HEK293 (cell line): Measurements from ENCODE around the gene KIF7.

ENCODE experiments used
- CTCF ChIA-PET: fragments of 350-600 bp; formaldehyde crosslinking; extraction: SDS; loops from one replicate; lab custom pipeline; 2021; ENCODE audit warnings: antibody characterized with exemption; lab: Yijun Ruan, JAX
- POLR2A ChIA-PET: fragments of 300-600 bp; formaldehyde crosslinking; extraction: SDS; loops from one replicate; lab custom pipeline; 2020; ENCODE audit warnings: antibody characterized with exemption, inconsistent platforms; lab: Yijun Ruan, JAX
- H3K27ac ChIP-seq: fragments of 200-500 bp; sonication (Bioruptor generic); 2 replicates; pipeline ENCODE4 v1.5.1; 2014; ENCODE audit warnings: low read depth, low read length, control low read depth, inconsistent platforms; ENCODE audit errors: extremely low read depth
- H3K36me3 ChIP-seq, 2 experiments: fragments of 200-500 bp in 1 of 2; sonication (Bioruptor generic) in 1 of 2; 1 replicate in 1 of 2; 2 replicates in 1 of 2; pipeline ENCODE4 v1.5.1; 2014 to 2017; ENCODE audit warnings: inconsistent platforms in 2 of 2, low read length in 2 of 2; ENCODE audit not compliant: control insufficient read depth in 2 of 2, insufficient read depth in 1 of 2
- H3K4me1 ChIP-seq: fragments of 200-500 bp; sonication (Bioruptor generic); 2 replicates; pipeline ENCODE4 v1.5.1; 2014; ENCODE audit warnings: mild to moderate bottlenecking, low read length, inconsistent platforms; ENCODE audit not compliant: control insufficient read depth, insufficient read depth
- H3K4me3 ChIP-seq: 2 replicates; pipeline ENCODE4 v1.5.1; 2011; ENCODE audit warnings: low read depth, mild to moderate bottlenecking, control low read depth, low read length, moderate library complexity
- H3K9me3 ChIP-seq: fragments of 200-500 bp; sonication (Bioruptor generic); 2 replicates; pipeline ENCODE4 v1.5.1; 2014; ENCODE audit warnings: low read depth, low read length, inconsistent platforms; ENCODE audit not compliant: control insufficient read depth, insufficient read depth
- KLF9 ChIP-seq: fragments of 450-650 bp; formaldehyde crosslinking; IDR thresholded peaks from 2 replicates; pipeline ENCODE4 v1.5.1; 2016; ENCODE audit warnings: missing biosample characterization, missing genetic modification characterization, low read depth
- MEIS1 ChIP-seq: sonication (generic); formaldehyde crosslinking; IDR thresholded peaks from 2 replicates; pipeline ENCODE4 v1.8.1; 2022; ENCODE audit warnings: missing genetic modification reagents, mild to moderate bottlenecking, borderline replicate concordance
- PBX3 ChIP-seq: sonication (generic); formaldehyde crosslinking; IDR thresholded peaks from 2 replicates; pipeline ENCODE4 v1.8.1; 2022; ENCODE audit warnings: mild to moderate bottlenecking, moderate library complexity, missing genetic modification reagents
- SCRT2 ChIP-seq: fragments of 450-650 bp; formaldehyde crosslinking; IDR thresholded peaks from 2 replicates; pipeline ENCODE4 v1.5.1; 2016; ENCODE audit warnings: missing biosample characterization, missing genetic modification characterization
- ZBTB1 ChIP-seq: fragments of 450-650 bp; formaldehyde crosslinking; IDR thresholded peaks from 2 replicates; pipeline ENCODE4 v1.5.1; 2016; ENCODE audit warnings: missing biosample characterization, missing genetic modification characterization
- ZBTB7A ChIP-seq: fragments of 450-650 bp; formaldehyde crosslinking; IDR thresholded peaks from 2 replicates; pipeline ENCODE4 v1.5.1; 2016; ENCODE audit warnings: low read depth, missing biosample characterization, missing genetic modification characterization
- ZFP3 ChIP-seq: fragments of 450-650 bp; formaldehyde crosslinking; IDR thresholded peaks from 2 replicates; pipeline ENCODE4 v1.5.1; 2016; ENCODE audit warnings: low read depth, missing biosample characterization, missing genetic modification characterization
- ZFP37 ChIP-seq: fragments of 450-650 bp; formaldehyde crosslinking; IDR thresholded peaks from 2 replicates; pipeline ENCODE4 v1.5.1; 2016; ENCODE audit warnings: missing biosample characterization, missing genetic modification characterization
- ZFP41 ChIP-seq: fragments of 450-650 bp; formaldehyde crosslinking; IDR thresholded peaks from 2 replicates; pipeline ENCODE4 v1.5.1; 2016; ENCODE audit warnings: missing biosample characterization, missing genetic modification characterization, borderline replicate concordance
- ZNF138 ChIP-seq: fragments of 450-650 bp; formaldehyde crosslinking; IDR thresholded peaks from 2 replicates; pipeline ENCODE4 v1.5.1; 2016; ENCODE audit warnings: missing biosample characterization, missing genetic modification characterization, borderline replicate concordance
- ZNF146 ChIP-seq: fragments of 450-650 bp; formaldehyde crosslinking; IDR thresholded peaks from 2 replicates; pipeline ENCODE4 v1.5.1; 2016; ENCODE audit warnings: missing biosample characterization, missing genetic modification characterization
- ZNF18 ChIP-seq: fragments of 450-650 bp; formaldehyde crosslinking; IDR thresholded peaks from 2 replicates; pipeline ENCODE4 v1.5.1; 2016; ENCODE audit warnings: missing biosample characterization, missing genetic modification characterization
- ZNF184 ChIP-seq: fragments of 450-650 bp; IDR thresholded peaks from 2 replicates; pipeline ENCODE4 v1.5.1; 2018; ENCODE audit warnings: missing biosample characterization, mild to moderate bottlenecking, missing genetic modification characterization
- ZNF2 ChIP-seq: fragments of 450-650 bp; formaldehyde crosslinking; IDR thresholded peaks from 2 replicates; pipeline ENCODE4 v1.5.1; 2016; ENCODE audit warnings: missing biosample characterization, missing genetic modification characterization
- ZNF214 ChIP-seq: fragments of 450-650 bp; formaldehyde crosslinking; IDR thresholded peaks from 2 replicates; pipeline ENCODE4 v1.5.1; 2017; ENCODE audit warnings: missing biosample characterization, mild to moderate bottlenecking, missing genetic modification characterization, borderline replicate concordance
- ZNF23 ChIP-seq: fragments of 450-650 bp; formaldehyde crosslinking; IDR thresholded peaks from 2 replicates; pipeline ENCODE4 v1.5.1; 2016; ENCODE audit warnings: missing biosample characterization, missing genetic modification characterization, borderline replicate concordance
- ZNF302 ChIP-seq: fragments of 450-650 bp; formaldehyde crosslinking; IDR thresholded peaks from 2 replicates; pipeline ENCODE4 v1.5.1; 2016; ENCODE audit warnings: missing biosample characterization, missing genetic modification characterization, low read depth
- ZNF341 ChIP-seq: fragments of 450-650 bp; formaldehyde crosslinking; IDR thresholded peaks from 2 replicates; pipeline ENCODE4; 2016; ENCODE audit warnings: low read depth, missing biosample characterization, missing genetic modification characterization
- ZNF473 ChIP-seq: fragments of 450-650 bp; formaldehyde crosslinking; IDR thresholded peaks from 2 replicates; pipeline ENCODE4 v1.5.1; 2017; ENCODE audit warnings: missing biosample characterization, missing genetic modification characterization
- ZNF514 ChIP-seq: fragments of 450-650 bp; formaldehyde crosslinking; IDR thresholded peaks from 2 replicates; pipeline ENCODE4 v1.5.1; 2016; ENCODE audit warnings: missing biosample characterization, missing genetic modification characterization
- ZNF548 ChIP-seq: fragments of 450-650 bp; formaldehyde crosslinking; IDR thresholded peaks from 2 replicates; pipeline ENCODE4 v1.5.1; 2016; ENCODE audit warnings: missing biosample characterization, missing genetic modification characterization
- ZNF585B ChIP-seq: fragments of 450-650 bp; formaldehyde crosslinking; IDR thresholded peaks from 2 replicates; pipeline ENCODE4 v1.5.1; 2016; ENCODE audit warnings: missing biosample characterization, missing genetic modification characterization
- ZNF624 ChIP-seq: fragments of 450-650 bp; formaldehyde crosslinking; IDR thresholded peaks from 2 replicates; pipeline ENCODE4 v1.5.1; 2017; ENCODE audit warnings: missing biosample characterization, missing genetic modification characterization
- ZNF777 ChIP-seq: fragments of 450-650 bp; formaldehyde crosslinking; IDR thresholded peaks from 2 replicates; pipeline ENCODE4 v1.5.1; 2017; ENCODE audit warnings: missing biosample characterization, missing genetic modification characterization, borderline replicate concordance
- TF ChIP-seq, protein P1 (sequence below): fragments of 450-650 bp; formaldehyde crosslinking; IDR thresholded peaks from 2 replicates; pipeline ENCODE4; 2016; ENCODE audit warnings: missing biosample characterization, missing genetic modification characterization

KIF7 gene

DNA sequence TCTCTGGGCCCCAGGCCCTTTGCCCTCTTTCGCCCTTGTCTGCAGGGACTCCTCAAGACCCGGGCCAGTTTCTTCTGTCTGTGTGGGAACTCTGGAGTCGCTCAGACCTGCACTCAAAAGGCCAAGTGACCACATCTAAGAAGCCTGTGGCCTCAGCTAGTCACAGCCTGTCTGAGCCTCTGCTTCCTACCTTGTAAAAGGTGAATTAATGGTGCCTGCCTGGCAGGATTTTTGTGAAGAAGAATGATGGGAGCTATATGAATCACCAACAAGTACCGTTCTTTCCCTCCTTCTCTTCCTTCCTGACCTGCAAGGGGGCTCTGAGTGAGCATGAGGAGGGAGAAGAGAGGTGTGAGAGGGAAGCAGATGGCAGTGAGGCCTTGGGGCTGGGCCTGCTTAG, 16.4 kb upstream of the KIF7 start:
- CTCF ChIA-PET: interaction anchor here (0.6 to 5.0 kb wide), 3 partner anchors 9 to 377 kb away, joined by 3 to 31 read pairs (median 6); no protein-coding TSS in a partner anchor
- H3K36me3 ChIP-seq: no peaks in the 10 kb centered on the region

DNA sequence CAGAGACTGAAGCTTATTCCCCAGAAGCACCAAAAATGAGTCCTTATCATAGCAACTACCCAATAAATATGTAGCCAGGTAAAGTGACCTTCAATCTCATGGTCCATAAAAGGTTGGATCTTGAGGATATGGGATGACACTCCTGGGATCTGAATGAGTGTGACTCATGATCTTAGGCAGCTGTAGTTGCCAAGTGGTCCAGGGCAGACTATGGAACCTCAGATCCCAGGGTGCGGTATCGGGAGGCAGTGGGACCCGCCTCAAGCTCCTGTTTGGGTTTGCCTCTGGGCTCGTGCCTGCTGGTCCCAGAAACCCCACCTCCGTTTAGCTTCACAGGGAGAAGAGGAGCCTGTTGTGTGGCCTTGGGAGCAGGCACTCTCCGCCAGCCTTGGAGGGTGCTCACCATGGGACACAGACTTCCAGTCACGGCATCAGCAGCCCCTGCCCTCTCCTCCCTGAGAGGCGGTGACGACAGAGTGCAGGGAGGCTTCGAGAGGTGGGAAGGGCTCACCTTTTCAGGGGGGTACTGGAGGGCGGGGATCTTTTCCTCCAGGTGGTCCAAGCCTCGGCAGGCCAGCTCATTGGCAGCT, 15.8 kb upstream of the KIF7 start:
- no peaks in the 10 kb centered on the region for H3K4me1 ChIP-seq
- no peaks in the 10 kb centered on the region for H3K9me3 ChIP-seq
- no peak overlapping the region for H3K4me3 ChIP-seq
- no peak overlapping the region for H3K27ac ChIP-seq
- no peaks in the 10 kb centered on the region for H3K36me3 ChIP-seq
- POLR2A ChIA-PET: no interaction called here
- TF ChIP-seq ZNF341 (tag by site-specific recombination): no peak
- TF ChIP-seq ZNF548: no peak
- CTCF ChIA-PET: interaction anchor here (0.6 to 5.0 kb wide), 7 partner anchors 9 to 1990 kb away, joined by 3 to 31 read pairs (median 3); no protein-coding TSS in a partner anchor

More for the DNA sequence above, 16.4 kb upstream of the KIF7 start:
- Histone ChIP-seq H3K9me3 (no peaks in the 10 kb centered on the region), H3K4me1 (no peaks in the 10 kb centered on the region), H3K27ac (no peak overlapping the region), H3K4me3 (no peak overlapping the region)
- no peak for TF ChIP-seq ZBTB7A (tag by site-specific recombination)
- no peak for TF ChIP-seq ZNF624
- no peak for TF ChIP-seq KLF9 (tag by site-specific recombination)
- TF ChIP-seq ZNF473 (tag by site-specific recombination): no peak
- TF ChIP-seq ZNF214 (tag by site-specific recombination): no peak
- no peak for TF ChIP-seq ZNF302 (tag by site-specific recombination)
- no peak for TF ChIP-seq ZFP37 (tag by site-specific recombination)
- TF ChIP-seq ZFP3 (tag by site-specific recombination): no peak
- TF ChIP-seq ZNF18 (tag by site-specific recombination): no peak
- no peak for TF ChIP-seq ZNF146 (tag by site-specific recombination)
- no peak for TF ChIP-seq ZNF138 (tag by site-specific recombination)
- no peak for TF ChIP-seq PBX3 (CRISPR knock-in tag)
- POLR2A ChIA-PET: no interaction called here

- CTCF ChIA-PET: interaction anchor here (0.8 kb wide), 1 partner anchor 23 kb away, joined by 3 read pairs; no protein-coding TSS in a partner anchor
- TF ChIP-seq ZNF23: no peak
- POLR2A ChIA-PET: interaction anchor here (0.9 kb wide), 1 partner anchor 15 kb away, joined by 3 read pairs; no protein-coding TSS in a partner anchor
These were observed 14.7 kb upstream of the KIF7 start for GRCh38 chr15:89669941-89670340.

DNA sequence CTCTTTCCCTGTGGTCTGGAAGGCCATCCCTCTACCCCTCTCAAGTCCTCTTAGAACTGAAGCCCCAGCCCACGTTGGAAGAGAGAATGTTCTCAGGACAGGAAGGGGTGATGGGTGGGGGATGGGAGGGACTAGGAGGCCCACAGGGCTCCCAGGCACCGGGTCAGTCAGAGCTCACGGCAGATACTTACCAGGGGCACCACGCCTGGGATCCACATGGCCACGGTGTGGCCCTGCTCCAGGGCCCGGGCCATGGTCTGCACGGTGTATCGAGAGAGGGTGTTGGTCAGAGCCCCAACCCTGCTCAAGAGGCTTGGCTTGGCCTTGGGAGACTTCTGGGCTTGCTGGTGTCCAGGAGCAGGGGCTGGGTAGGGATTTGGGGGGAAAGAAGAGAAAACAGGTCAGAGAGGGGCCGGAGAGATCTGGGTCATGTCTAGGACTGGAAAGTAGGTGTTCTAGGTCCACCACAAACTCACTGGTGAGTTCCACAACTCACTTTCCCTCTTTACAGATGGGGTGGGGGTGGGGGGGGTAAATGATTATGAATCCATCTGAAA, 14.1 kb upstream of the KIF7 start:
- ChIA-PET POLR2A (interaction anchor here (0.9 kb wide), 1 partner anchor 15 kb away, joined by 3 read pairs; no protein-coding TSS in a partner anchor), CTCF (interaction anchor here (1.3 kb wide), 1 partner anchor 22 kb away, joined by 4 read pairs; no protein-coding TSS in a partner anchor)
- Histone ChIP-seq H3K4me3 (no peak overlapping the region), H3K27ac (no peak overlapping the region), H3K4me1 (no peaks in the 10 kb centered on the region), H3K9me3 (no peaks in the 10 kb centered on the region), H3K36me3 (no peaks in the 10 kb centered on the region)
- no peak for TF ChIP-seq SCRT2 (tag by site-specific recombination)
- TF ChIP-seq ZNF514 (tag by site-specific recombination): no peak
- TF ChIP-seq ZBTB1 (tag by site-specific recombination): no peak
- no peak for TF ChIP-seq ZFP41
- no peak for TF ChIP-seq ZNF624
- no peak for TF ChIP-seq ZNF585B (tag by site-specific recombination)
- no peak for TF ChIP-seq ZNF777 (tag by site-specific recombination)
- TF ChIP-seq, protein P1, sequence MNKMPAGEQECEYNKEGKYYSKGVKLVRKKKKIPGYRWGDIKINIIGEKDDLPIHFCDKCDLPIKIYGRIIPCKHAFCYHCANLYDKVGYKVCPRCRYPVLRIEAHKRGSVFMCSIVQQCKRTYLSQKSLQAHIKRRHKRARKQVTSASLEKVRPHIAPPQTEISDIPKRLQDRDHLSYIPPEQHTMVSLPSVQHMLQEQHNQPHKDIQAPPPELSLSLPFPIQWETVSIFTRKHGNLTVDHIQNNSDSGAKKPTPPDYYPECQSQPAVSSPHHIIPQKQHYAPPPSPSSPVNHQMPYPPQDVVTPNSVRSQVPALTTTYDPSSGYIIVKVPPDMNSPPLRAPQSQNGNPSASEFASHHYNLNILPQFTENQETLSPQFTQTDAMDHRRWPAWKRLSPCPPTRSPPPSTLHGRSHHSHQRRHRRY (tag by site-specific recombination): no peak
- no peak for TF ChIP-seq ZNF2 (tag by site-specific recombination)
- TF ChIP-seq ZNF184 (tag by site-specific recombination): no peak
- no peak for TF ChIP-seq MEIS1

More at GRCh38 chr15:89669941-89670340, 14.7 kb upstream of the KIF7 start:
- no peaks in the 10 kb centered on the region for H3K4me1 ChIP-seq
- H3K9me3 ChIP-seq: no peaks in the 10 kb centered on the region
- no peak overlapping the region for H3K27ac ChIP-seq
- no peak overlapping the region for H3K4me3 ChIP-seq
- H3K36me3 ChIP-seq: no peaks in the 10 kb centered on the region
